Muscle layer of colon (tissue), 2 donors: ENCODE results near the gene KCNAB2.

ENCODE experiments used
- H3K27ac ChIP-seq: one replicate; pipeline ENCODE4 v1.7.0; 2013; ENCODE audit warnings: low read depth, mild to moderate bottlenecking, low read length, moderate library complexity
- H3K27me3 ChIP-seq, 2 donors: one replicate each; pipeline ENCODE4 v1.7.0; 2013; ENCODE audit warnings: low read length in 2 of 2, mild to moderate bottlenecking in 2 of 2; ENCODE audit not compliant: insufficient read depth in 2 of 2, control insufficient read depth in 1 of 2
- H3K36me3 ChIP-seq: one replicate; pipeline ENCODE4 v1.7.0; 2013; ENCODE audit warnings: mild to moderate bottlenecking, low read length; ENCODE audit not compliant: insufficient read depth
- H3K4me1 ChIP-seq: one replicate; pipeline ENCODE4 v1.7.0; 2013; ENCODE audit warnings: mild to moderate bottlenecking, low read length; ENCODE audit not compliant: insufficient read depth
- H3K4me3 ChIP-seq, 2 donors: one replicate each; pipeline ENCODE4 v1.7.0; 2013; ENCODE audit warnings: low read length in 2 of 2, low read depth in 1 of 2, mild to moderate bottlenecking in 1 of 2, moderate library complexity in 1 of 2
- H3K9ac ChIP-seq: one replicate; pipeline ENCODE4 v1.7.0; 2013; ENCODE audit warnings: low read length
- H3K9me3 ChIP-seq: one replicate; pipeline ENCODE4 v1.7.0; 2013; ENCODE audit warnings: mild to moderate bottlenecking, low read length
- donor health status: abdominal sarcoma.
- donor health status: Adenocarcinoma of cecum.

The KCNAB2 gene

GRCh38 chr1:6108937-6109614 lies 63.4 kb downstream of the KCNAB2 start:
- Histone ChIP-seq H3K36me3 (no peaks in the 10 kb centered on the region), H3K9ac (no peak overlapping the region), H3K27me3 (peaks cover 0 to 28% of the 10 kb centered on the region in 2 donors), H3K27ac (no peak overlapping the region), H3K4me1 (no peaks in the 10 kb centered on the region), H3K4me3 (no peak overlapping the region), H3K9me3 (no peaks in the 10 kb centered on the region)

GRCh38 chr1:6109688-6110087 lies 64.0 kb downstream of the KCNAB2 start:
- Histone ChIP-seq H3K9me3 (no peaks in the 10 kb centered on the region), H3K27me3 (peaks cover 0 to 26% of the 10 kb centered on the region in 2 donors)

GRCh38 chr1:6110326-6110725 lies 64.6 kb downstream of the KCNAB2 start:
- no peak overlapping the region for H3K27ac ChIP-seq
- H3K4me3 ChIP-seq: no peak overlapping the region
- H3K9ac ChIP-seq: no peak overlapping the region
- H3K4me1 ChIP-seq: no peaks in the 10 kb centered on the region
- H3K27me3 ChIP-seq: peaks cover 0 to 24% of the 10 kb centered on the region in 2 donors
- H3K36me3 ChIP-seq: no peaks in the 10 kb centered on the region
- H3K9me3 ChIP-seq: no peaks in the 10 kb centered on the region

More at GRCh38 chr1:6109688-6110087, 64.0 kb downstream of the KCNAB2 start:
- H3K36me3 ChIP-seq: no peaks in the 10 kb centered on the region
- H3K9ac ChIP-seq: no peak overlapping the region
- no peak overlapping the region for H3K27ac ChIP-seq
- no peaks in the 10 kb centered on the region for H3K4me1 ChIP-seq
- H3K4me3 ChIP-seq: no peak overlapping the region

- no peak overlapping the region for H3K4me3 ChIP-seq
- no peak overlapping the region for H3K9ac ChIP-seq
- H3K36me3 ChIP-seq: no peaks in the 10 kb centered on the region
- H3K27me3 ChIP-seq: peaks cover 0 to 14% of the 10 kb centered on the region in 2 donors
- H3K9me3 ChIP-seq: no peaks in the 10 kb centered on the region
- H3K4me1 ChIP-seq: no peaks in the 10 kb centered on the region
- H3K27ac ChIP-seq: no peak overlapping the region
Observed at GRCh38 chr1:6111571-6111970, 65.9 kb downstream of the KCNAB2 start.

- Histone ChIP-seq H3K9ac (no peak overlapping the region), H3K27ac (no peak overlapping the region), H3K4me3 (no peak overlapping the region), H3K9me3 (no peaks in the 10 kb centered on the region), H3K27me3 (peaks cover 0 to 14% of the 10 kb centered on the region in 2 donors), H3K36me3 (no peaks in the 10 kb centered on the region), H3K4me1 (no peaks in the 10 kb centered on the region)
Observed at GRCh38 chr1:6111991-6112689, 66.5 kb downstream of the KCNAB2 start.

- H3K4me3 ChIP-seq: no peak overlapping the region
- no peaks in the 10 kb centered on the region for H3K4me1 ChIP-seq
- no peaks in the 10 kb centered on the region for H3K9me3 ChIP-seq
- no peak overlapping the region for H3K9ac ChIP-seq
- no peaks in the 10 kb centered on the region for H3K36me3 ChIP-seq
- no peak overlapping the region for H3K27ac ChIP-seq
- H3K27me3 ChIP-seq: peaks cover 0 to 14% of the 10 kb centered on the region in 2 donors
Observed at GRCh38 chr1:6112690-6113005, 67.0 kb downstream of the KCNAB2 start.

- no peak overlapping the region for H3K27ac ChIP-seq
- no peaks in the 10 kb centered on the region for H3K36me3 ChIP-seq
- no peak overlapping the region for H3K4me3 ChIP-seq
- H3K4me1 ChIP-seq: no peaks in the 10 kb centered on the region
- no peak overlapping the region for H3K9ac ChIP-seq
- H3K27me3 ChIP-seq: peaks cover 0 to 11% of the 10 kb centered on the region in 2 donors
- no peaks in the 10 kb centered on the region for H3K9me3 ChIP-seq
Observed at GRCh38 chr1:6113116-6113515, 67.4 kb downstream of the KCNAB2 start.

- Histone ChIP-seq H3K36me3 (no peaks in the 10 kb centered on the region), H3K4me3 (no peak overlapping the region), H3K9me3 (no peaks in the 10 kb centered on the region), H3K9ac (no peak overlapping the region), H3K27me3 (peaks cover 0 to 4% of the 10 kb centered on the region in 2 donors), H3K27ac (no peak overlapping the region), H3K4me1 (no peaks in the 10 kb centered on the region)
Observed at GRCh38 chr1:6113745-6114144, 68.1 kb downstream of the KCNAB2 start.

GRCh38 chr1:6116137-6116536 lies 70.4 kb downstream of the KCNAB2 start:
- H3K9ac ChIP-seq: no peak overlapping the region
- no peak overlapping the region for H3K27ac ChIP-seq
- no peaks in the 10 kb centered on the region for H3K4me1 ChIP-seq
- no peaks in the 10 kb centered on the region for H3K9me3 ChIP-seq
- no peak overlapping the region for H3K4me3 ChIP-seq
- no peaks in the 10 kb centered on the region for H3K36me3 ChIP-seq
- H3K27me3 ChIP-seq: no peaks in the 10 kb centered on the region

GRCh38 chr1:6117064-6117463 lies 71.4 kb downstream of the KCNAB2 start:
- Histone ChIP-seq H3K36me3 (no peaks in the 10 kb centered on the region), H3K27ac (no peak overlapping the region), H3K27me3 (no peaks in the 10 kb centered on the region), H3K4me1 (no peaks in the 10 kb centered on the region), H3K4me3 (no peak overlapping the region), H3K9ac (no peak overlapping the region), H3K9me3 (no peaks in the 10 kb centered on the region)

- no peak overlapping the region for H3K27ac ChIP-seq
- no peaks in the 10 kb centered on the region for H3K4me1 ChIP-seq
- no peak overlapping the region for H3K4me3 ChIP-seq
- H3K9me3 ChIP-seq: no peaks in the 10 kb centered on the region
- no peaks in the 10 kb centered on the region for H3K36me3 ChIP-seq
- no peaks in the 10 kb centered on the region for H3K27me3 ChIP-seq
- no peak overlapping the region for H3K9ac ChIP-seq
Observed at GRCh38 chr1:6117624-6118023, 71.9 kb downstream of the KCNAB2 start.

GRCh38 chr1:6118415-6118814 lies 72.7 kb downstream of the KCNAB2 start:
- Histone ChIP-seq H3K4me3 (no peak overlapping the region), H3K9ac (no peak overlapping the region), H3K4me1 (no peaks in the 10 kb centered on the region), H3K27ac (no peak overlapping the region), H3K9me3 (no peaks in the 10 kb centered on the region), H3K27me3 (no peaks in the 10 kb centered on the region), H3K36me3 (no peaks in the 10 kb centered on the region)
